A549 (cell line): ENCODE measurements around the gene TMEM163. TPM values are rescaled to one million over a fixed set of nuclear protein-coding genes. Genes with fewer than 3 reads are reported as not detected.

ENCODE experiments used
- ATAC-seq, 2 experiments: fragments of 200-7000 bp in 1 of 2; fragments of >200 bp in 1 of 2; cut with Nextera tagmentation in 1 of 2; cut with Tn5 transposase in 1 of 2; 3 replicates each; pipeline versions ENCODE4 v1.8.0 to v1.9.1; 2018 to 2020; ENCODE audit warnings: mild to moderate bottlenecking in 1 of 2, moderate library complexity in 1 of 2
- CTCF ChIA-PET: fragments of 300-600 bp; sonication (Branson Sonifier 250); formaldehyde crosslinking; extraction: SDS; loops from one replicate; lab custom pipeline; 2021; ENCODE audit warnings: antibody characterized with exemption, inconsistent platforms; lab: Yijun Ruan, JAX
- POLR2A ChIA-PET: fragments of 350-600 bp; formaldehyde crosslinking; extraction: SDS; loops from one replicate; lab custom pipeline; 2021; ENCODE audit warnings: antibody characterized with exemption, inconsistent platforms; lab: Yijun Ruan, JAX
- DNase-seq, 2 experiments: peaks; one replicate each; pipeline versions ENCODE4 v3.0.0 to v3.0.0-alpha.2; 2011 to 2016; ENCODE audit warnings: low read depth in 1 of 2, low spot score in 1 of 2
- FAIRE-seq: peaks from 2 replicates; lab custom pipeline; 2011; peaks lifted over from hg19 to GRCh38; lab: Jason Lieb, UNC
- H3K27ac ChIP-seq, 2 experiments: fragments of >200 bp; sonication (Bioruptor Twin); formaldehyde crosslinking; 3 replicates each; pipeline ENCODE4 v1.5.1; 2016 to 2017
- H3K4me1 ChIP-seq: fragments of >200 bp; sonication (Bioruptor Twin); formaldehyde crosslinking; 3 replicates; pipeline ENCODE4 v1.6.1; 2016
- H3K4me2 ChIP-seq: fragments of >200 bp; sonication (Bioruptor Twin); formaldehyde crosslinking; 3 replicates; pipeline ENCODE4 v1.6.1; 2016
- H3K4me3 ChIP-seq: fragments of >200 bp; sonication (Bioruptor Twin); formaldehyde crosslinking; 3 replicates; pipeline ENCODE4 v1.5.1; 2016
- H3K9me3 ChIP-seq: fragments of >200 bp; sonication (Bioruptor Twin); formaldehyde crosslinking; 3 replicates; pipeline ENCODE4 v1.6.1; 2016
- BCL3 ChIP-seq: fragments of >200 bp; sonication (Bioruptor Twin); formaldehyde crosslinking; IDR thresholded peaks from 3 replicates; pipeline ENCODE4 v1.6.1; 2016
- CEBPB ChIP-seq, 2 experiments: fragments of >200 bp in 1 of 2; sonication (Bioruptor Twin) in 1 of 2; formaldehyde crosslinking in 1 of 2; IDR thresholded peaks; 2 replicates each; pipeline ENCODE4 v1.6.1; 2012 to 2016
- CHD4 ChIP-seq: fragments of 200-600 bp; sonication (generic); IDR thresholded peaks from 2 replicates; pipeline ENCODE4 v1.6.1; 2016; ENCODE audit warnings: antibody characterized with exemption, mild to moderate bottlenecking, borderline replicate concordance
- EHF ChIP-seq: fragments of 250-450 bp; sonication (Bioruptor Pico); IDR thresholded peaks from 2 replicates; pipeline ENCODE4 v1.5.0; 2020; ENCODE audit warnings: mild to moderate bottlenecking
- EHMT2 ChIP-seq: fragments of 200-600 bp; sonication (generic); IDR thresholded peaks from 2 replicates; pipeline ENCODE4 v1.6.1; 2016; ENCODE audit warnings: antibody characterized with exemption, low read depth, mild to moderate bottlenecking, moderate library complexity
- EP300 ChIP-seq, 2 experiments: fragments of >200 bp; sonication (Bioruptor Twin); formaldehyde crosslinking; IDR thresholded peaks; 2 replicates in 1 of 2; 3 replicates in 1 of 2; pipeline ENCODE4 v1.6.1; 2016 to 2017
- ESRRA ChIP-seq: fragments of 150-350 bp; IDR thresholded peaks from 2 replicates; pipeline ENCODE4 v1.6.1; 2014; ENCODE audit warnings: mild to moderate bottlenecking, low read length, borderline replicate concordance
- HEYL ChIP-seq: fragments of 250-450 bp; sonication (Bioruptor Pico); IDR thresholded peaks from 2 replicates; pipeline ENCODE4 v1.8.0; 2021; ENCODE audit warnings: mild to moderate bottlenecking, moderate library complexity
- HOXA7 ChIP-seq: fragments of 250-450 bp; sonication (Bioruptor Pico); IDR thresholded peaks from 2 replicates; pipeline ENCODE4 v1.5.0; 2020; ENCODE audit warnings: mild to moderate bottlenecking, moderate library complexity
- JUN ChIP-seq, 2 experiments: fragments of >200 bp; sonication (Bioruptor Twin); formaldehyde crosslinking; IDR thresholded peaks; 2 replicates in 1 of 2; 3 replicates in 1 of 2; pipeline ENCODE4 v1.6.1; 2016 to 2017
- KDM5A ChIP-seq: fragments of 200-600 bp; sonication (generic); IDR thresholded peaks from 2 replicates; pipeline ENCODE4 v1.6.1; 2016; ENCODE audit warnings: antibody characterized with exemption, mild to moderate bottlenecking
- MYC ChIP-seq: IDR thresholded peaks from 2 replicates; pipeline ENCODE4 v1.6.1; 2012; ENCODE audit warnings: mild to moderate bottlenecking, inconsistent platforms, low read length, improper control_type of control experiment, borderline replicate concordance
- NR3C1 ChIP-seq: fragments of >200 bp; sonication (Bioruptor Twin); formaldehyde crosslinking; IDR thresholded peaks from 3 replicates; pipeline ENCODE4 v1.6.1; 2017
- POLR2A ChIP-seq: IDR thresholded peaks from 2 replicates; pipeline ENCODE4 v1.6.1; 2012; ENCODE audit warnings: mild to moderate bottlenecking, low read length
- ZC3H11A ChIP-seq: fragments of 450-650 bp; IDR thresholded peaks from 2 replicates; pipeline ENCODE4 v1.6.1; 2014; ENCODE audit warnings: antibody characterized with exemption, mild to moderate bottlenecking
- ZNF302 ChIP-seq: fragments of 250-450 bp; sonication (Bioruptor Pico); IDR thresholded peaks from 2 replicates; pipeline ENCODE4 v1.9.0; 2021; ENCODE audit warnings: inconsistent platforms, mild to moderate bottlenecking, moderate library complexity
- ZSCAN20 ChIP-seq: fragments of 250-450 bp; sonication (Bioruptor Pico); IDR thresholded peaks from 2 replicates; pipeline ENCODE4 v1.8.0; 2022; ENCODE audit warnings: mild to moderate bottlenecking, moderate library complexity
- WGBS: methylation state at CpG from one replicate; pipeline ENCODE4 v1.1.6; 2017; ENCODE audit errors: missing lambda C conversion rate; 5-methylcytosine and 5-hydroxymethylcytosine counted together
- polyA plus RNA-seq, 4 experiments: library from polyadenylated mRNA; depleted of rRNA in 3 of 4; stranded (reverse); fragments of >200 nt; fragmentation: RNase III in 1 of 4; extraction: RNeasy Plus Mini Kit Qiagen cat#74134 plus additional on column Dnase treatment in 1 of 4; gene quantifications; 2 replicates in 3 of 4; 3 replicates in 1 of 4; pipeline ENCODE4 v1.2.3, GENCODE V29; 2011 to 2017
- TF ChIP-seq, protein P1 (sequence below): fragments of 200-600 bp; sonication (generic); IDR thresholded peaks from 2 replicates; pipeline ENCODE4 v1.6.1; 2016; ENCODE audit warnings: antibody characterized with exemption, mild to moderate bottlenecking, moderate library complexity
- TF ChIP-seq, protein P2 (sequence below): fragments of >200 bp; sonication (Bioruptor Twin); formaldehyde crosslinking; IDR thresholded peaks from 3 replicates; pipeline ENCODE4 v1.5.1; 2016

Gene TMEM163
- polyA plus RNA-seq, 2 of the 4 experiments (the other 2 are of a cell fraction), result not detected

GRCh38 chr2:134623046-134623445 lies 95.8 kb downstream of the TMEM163 start:
- POLR2A ChIA-PET, result no interaction called here
- TF ChIP-seq EP300 (IDR thresholded peaks at IDR 0.05), result no peak
- no peak for TF ChIP-seq ESRRA
- no peak for TF ChIP-seq NR3C1
- TF ChIP-seq, protein P1, sequence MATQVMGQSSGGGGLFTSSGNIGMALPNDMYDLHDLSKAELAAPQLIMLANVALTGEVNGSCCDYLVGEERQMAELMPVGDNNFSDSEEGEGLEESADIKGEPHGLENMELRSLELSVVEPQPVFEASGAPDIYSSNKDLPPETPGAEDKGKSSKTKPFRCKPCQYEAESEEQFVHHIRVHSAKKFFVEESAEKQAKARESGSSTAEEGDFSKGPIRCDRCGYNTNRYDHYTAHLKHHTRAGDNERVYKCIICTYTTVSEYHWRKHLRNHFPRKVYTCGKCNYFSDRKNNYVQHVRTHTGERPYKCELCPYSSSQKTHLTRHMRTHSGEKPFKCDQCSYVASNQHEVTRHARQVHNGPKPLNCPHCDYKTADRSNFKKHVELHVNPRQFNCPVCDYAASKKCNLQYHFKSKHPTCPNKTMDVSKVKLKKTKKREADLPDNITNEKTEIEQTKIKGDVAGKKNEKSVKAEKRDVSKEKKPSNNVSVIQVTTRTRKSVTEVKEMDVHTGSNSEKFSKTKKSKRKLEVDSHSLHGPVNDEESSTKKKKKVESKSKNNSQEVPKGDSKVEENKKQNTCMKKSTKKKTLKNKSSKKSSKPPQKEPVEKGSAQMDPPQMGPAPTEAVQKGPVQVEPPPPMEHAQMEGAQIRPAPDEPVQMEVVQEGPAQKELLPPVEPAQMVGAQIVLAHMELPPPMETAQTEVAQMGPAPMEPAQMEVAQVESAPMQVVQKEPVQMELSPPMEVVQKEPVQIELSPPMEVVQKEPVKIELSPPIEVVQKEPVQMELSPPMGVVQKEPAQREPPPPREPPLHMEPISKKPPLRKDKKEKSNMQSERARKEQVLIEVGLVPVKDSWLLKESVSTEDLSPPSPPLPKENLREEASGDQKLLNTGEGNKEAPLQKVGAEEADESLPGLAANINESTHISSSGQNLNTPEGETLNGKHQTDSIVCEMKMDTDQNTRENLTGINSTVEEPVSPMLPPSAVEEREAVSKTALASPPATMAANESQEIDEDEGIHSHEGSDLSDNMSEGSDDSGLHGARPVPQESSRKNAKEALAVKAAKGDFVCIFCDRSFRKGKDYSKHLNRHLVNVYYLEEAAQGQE, result no peak
- TF ChIP-seq KDM5A, result no peak
- TF ChIP-seq POLR2A, result no peak
- TF ChIP-seq, protein P2, sequence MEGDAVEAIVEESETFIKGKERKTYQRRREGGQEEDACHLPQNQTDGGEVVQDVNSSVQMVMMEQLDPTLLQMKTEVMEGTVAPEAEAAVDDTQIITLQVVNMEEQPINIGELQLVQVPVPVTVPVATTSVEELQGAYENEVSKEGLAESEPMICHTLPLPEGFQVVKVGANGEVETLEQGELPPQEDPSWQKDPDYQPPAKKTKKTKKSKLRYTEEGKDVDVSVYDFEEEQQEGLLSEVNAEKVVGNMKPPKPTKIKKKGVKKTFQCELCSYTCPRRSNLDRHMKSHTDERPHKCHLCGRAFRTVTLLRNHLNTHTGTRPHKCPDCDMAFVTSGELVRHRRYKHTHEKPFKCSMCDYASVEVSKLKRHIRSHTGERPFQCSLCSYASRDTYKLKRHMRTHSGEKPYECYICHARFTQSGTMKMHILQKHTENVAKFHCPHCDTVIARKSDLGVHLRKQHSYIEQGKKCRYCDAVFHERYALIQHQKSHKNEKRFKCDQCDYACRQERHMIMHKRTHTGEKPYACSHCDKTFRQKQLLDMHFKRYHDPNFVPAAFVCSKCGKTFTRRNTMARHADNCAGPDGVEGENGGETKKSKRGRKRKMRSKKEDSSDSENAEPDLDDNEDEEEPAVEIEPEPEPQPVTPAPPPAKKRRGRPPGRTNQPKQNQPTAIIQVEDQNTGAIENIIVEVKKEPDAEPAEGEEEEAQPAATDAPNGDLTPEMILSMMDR, result no peak
- no peak for TF ChIP-seq JUN (IDR thresholded peaks at IDR 0.05)
- no peak for TF ChIP-seq CEBPB (IDR thresholded peaks at IDR 0.05)
- no peak for TF ChIP-seq HEYL (CRISPR knock-in tag)
- no peak for TF ChIP-seq ZC3H11A
- no peak for TF ChIP-seq MYC
- TF ChIP-seq CHD4, result no peak
- no peak for TF ChIP-seq ZSCAN20 (CRISPR knock-in tag)
- CTCF ChIA-PET, result no interaction called here
- H3K4me1 ChIP-seq, result no peaks in the 10 kb centered on the region
- H3K4me3 ChIP-seq, result no peak overlapping the region
- no peak overlapping the region for H3K27ac ChIP-seq
- H3K9me3 ChIP-seq, result peaks cover 5% of the 10 kb centered on the region; the same call in 1 of the 3 replicates
- WGBS, result 3% methylated on average over 3 of the region's 3 CpGs
- no peak overlapping the region for H3K4me2 ChIP-seq
- no peak for ATAC-seq
- no peak for FAIRE-seq
- DNase-seq, result no peak

DNA sequence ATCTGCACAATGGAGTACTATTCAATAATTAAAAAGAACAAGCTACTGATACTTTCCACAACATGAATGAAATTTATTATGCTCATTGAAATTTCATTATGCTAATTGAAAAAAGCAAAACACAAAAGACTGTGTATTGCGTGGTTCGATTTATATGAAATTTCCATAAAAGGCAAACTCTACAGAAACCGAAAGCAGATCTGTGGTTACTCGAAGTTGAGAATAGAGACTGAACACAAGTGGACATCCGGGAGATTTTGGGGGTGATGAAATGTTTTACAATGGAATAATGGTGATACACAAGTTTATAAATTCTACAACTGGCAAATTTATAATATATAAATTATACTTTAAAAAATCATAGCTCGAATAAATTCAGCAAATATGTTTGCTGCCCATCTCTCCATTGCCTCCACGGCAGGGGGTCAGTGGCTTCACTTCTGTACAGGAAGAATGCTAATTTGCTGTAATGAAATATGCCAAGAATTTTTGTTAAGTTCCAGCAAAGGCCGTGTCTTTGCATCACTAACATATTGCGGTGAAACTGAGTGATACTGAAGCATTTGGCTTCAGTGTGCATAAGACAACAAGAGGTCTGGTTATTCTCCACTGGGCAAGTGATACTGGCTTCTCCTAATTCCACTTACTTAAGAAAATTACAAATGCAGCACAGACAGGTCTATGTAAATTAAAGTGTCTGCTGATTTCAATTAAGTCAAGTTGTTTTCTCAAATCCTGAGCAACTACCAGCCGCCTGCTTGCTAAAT lies 96.7 kb downstream of the TMEM163 start:
- Histone ChIP-seq H3K27ac (no peak overlapping the region), H3K9me3 (peaks cover 5% of the 10 kb centered on the region; the same call in 1 of the 3 replicates), H3K4me2 (no peak overlapping the region), H3K4me1 (no peaks in the 10 kb centered on the region), H3K4me3 (no peak overlapping the region)
- TF ChIP-seq ZNF302 (CRISPR knock-in tag), result no peak
- no peak for TF ChIP-seq EHMT2
- TF ChIP-seq, protein P1, result no peak
- TF ChIP-seq ZSCAN20 (CRISPR knock-in tag), result no peak
- no peak for TF ChIP-seq HOXA7 (CRISPR knock-in tag)
- TF ChIP-seq BCL3, result no peak
- no peak for TF ChIP-seq EHF (CRISPR knock-in tag)
- no peak for FAIRE-seq
- no peak for DNase-seq
- WGBS, result 53% methylated on average over 10 of the region's 10 CpGs
- ATAC-seq, result no peak
- POLR2A ChIA-PET, result no interaction called here
- CTCF ChIA-PET, result no interaction called here
